NK-92 (cell line): ENCODE results near the gene ALDH16A1.
"Not testable (repeated sequence)": the region's sequence is repeated elsewhere in the genome, so short reads cannot be mapped to it uniquely, and the experiment has no call there.

Experiments
- DNase-seq: peaks from one replicate; lab custom pipeline; 2025; ENCODE audit not compliant: unreplicated experiment; lab: John Stamatoyannopoulos, UW

The ALDH16A1 gene

DNA sequence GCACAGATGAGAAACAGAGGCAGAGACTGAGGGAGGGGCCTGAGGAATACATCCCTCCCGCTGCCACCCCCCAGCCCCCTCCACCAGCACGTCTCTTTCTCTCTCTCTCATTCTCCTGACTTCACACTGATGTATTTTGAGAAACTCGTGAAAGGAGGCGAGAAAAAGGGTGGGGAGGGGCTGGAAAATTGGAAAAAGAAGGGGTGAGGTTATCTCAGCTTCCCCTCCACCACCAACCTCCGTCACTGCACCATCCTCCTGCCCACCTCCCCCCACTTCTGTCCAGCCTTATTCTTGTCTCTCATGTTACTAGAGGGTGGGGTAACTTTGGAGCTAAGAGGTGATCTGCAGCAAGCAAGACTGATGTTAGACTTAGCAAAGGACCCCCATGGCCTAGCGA is 13.2 kb upstream of the ALDH16A1 start:
- no peak for DNase-seq

DNA sequence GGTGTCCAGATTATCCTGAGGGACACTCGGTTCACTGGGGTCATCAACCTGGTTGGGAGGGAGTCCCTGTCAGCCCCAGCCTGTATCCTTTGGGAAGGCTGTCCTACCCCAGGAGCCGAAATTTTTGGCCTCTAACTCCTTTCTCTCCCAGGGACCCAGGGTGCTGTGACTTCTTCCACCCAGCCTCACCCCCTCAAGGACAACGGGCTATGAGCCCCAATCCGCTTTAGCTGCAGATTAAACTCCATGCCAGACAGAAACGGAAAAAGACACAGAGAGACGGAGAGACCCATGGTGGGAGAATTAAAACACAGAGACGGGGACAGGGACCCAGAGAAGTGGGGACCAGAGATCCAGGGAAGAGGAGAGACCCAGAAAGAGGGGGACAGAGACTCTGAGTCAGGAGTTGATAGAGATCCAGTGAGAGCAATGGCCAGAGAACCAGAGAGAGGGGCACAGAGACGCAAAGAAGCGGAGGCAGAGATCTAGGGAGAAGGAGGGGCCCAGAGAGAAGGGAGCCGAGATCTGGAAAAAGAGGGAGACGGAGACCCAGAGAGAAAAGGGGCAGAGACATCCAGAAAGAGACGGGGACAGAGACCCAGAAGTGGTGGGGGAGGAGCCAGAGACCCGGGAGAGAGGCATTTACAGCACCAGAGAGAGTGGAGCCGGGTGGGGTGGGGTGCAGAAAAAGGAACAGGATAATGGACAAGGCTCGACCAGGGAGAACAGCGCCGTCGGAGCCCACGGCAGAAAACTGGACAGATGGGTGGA is 12.4 kb upstream of the ALDH16A1 start:
- DNase-seq, result no peak

GRCh38 chr19:49441210-49441959 is 11.6 kb upstream of the ALDH16A1 start, which contains the start of gene SLC17A7:
Gene SLC17A7 (minus strand): TSS chr19:49441527. CDS start chr19:49441379, 148 bp downstream.
- no peak for DNase-seq

- no peak for DNase-seq
Measured at GRCh38 chr19:49441960-49442350, 11.1 kb upstream of the ALDH16A1 start.

GRCh38 chr19:49442354-49442753 is 10.7 kb upstream of the ALDH16A1 start:
- DNase-seq, result no peak

DNA sequence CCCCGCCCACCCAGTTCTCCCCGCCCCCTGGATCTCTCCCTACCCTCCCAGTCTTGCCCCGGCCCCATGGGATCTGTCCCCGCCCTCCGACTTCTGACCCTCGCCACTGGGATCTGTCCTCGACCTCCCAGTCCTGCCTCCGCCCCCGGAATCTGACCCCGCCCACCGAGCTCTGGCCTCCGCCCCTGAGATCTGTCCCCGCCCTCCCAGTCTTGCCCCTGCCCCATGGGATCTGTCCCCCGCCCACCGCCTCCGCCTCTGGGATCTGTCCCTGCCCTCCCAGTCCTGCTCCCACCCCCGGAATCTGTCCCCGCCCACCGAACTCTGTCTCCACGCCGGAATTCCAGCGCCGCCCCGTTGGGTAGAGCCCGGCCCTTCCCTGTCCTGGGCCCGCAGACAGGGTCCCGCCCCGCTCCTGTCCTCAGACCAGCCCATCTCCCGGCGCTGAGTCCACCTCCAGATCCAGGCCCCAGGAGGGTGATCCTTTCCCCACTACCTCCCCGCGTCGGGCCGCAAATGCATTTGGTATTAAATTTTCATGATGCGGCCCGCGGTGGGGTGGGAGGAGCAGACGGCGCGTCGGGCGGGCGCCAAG is 10.2 kb upstream of the ALDH16A1 start:
- no peak for DNase-seq

GRCh38 chr19:49443366-49444099 is 9.5 kb upstream of the ALDH16A1 start:
- peak; percentile 40 for DNase-seq

DNA sequence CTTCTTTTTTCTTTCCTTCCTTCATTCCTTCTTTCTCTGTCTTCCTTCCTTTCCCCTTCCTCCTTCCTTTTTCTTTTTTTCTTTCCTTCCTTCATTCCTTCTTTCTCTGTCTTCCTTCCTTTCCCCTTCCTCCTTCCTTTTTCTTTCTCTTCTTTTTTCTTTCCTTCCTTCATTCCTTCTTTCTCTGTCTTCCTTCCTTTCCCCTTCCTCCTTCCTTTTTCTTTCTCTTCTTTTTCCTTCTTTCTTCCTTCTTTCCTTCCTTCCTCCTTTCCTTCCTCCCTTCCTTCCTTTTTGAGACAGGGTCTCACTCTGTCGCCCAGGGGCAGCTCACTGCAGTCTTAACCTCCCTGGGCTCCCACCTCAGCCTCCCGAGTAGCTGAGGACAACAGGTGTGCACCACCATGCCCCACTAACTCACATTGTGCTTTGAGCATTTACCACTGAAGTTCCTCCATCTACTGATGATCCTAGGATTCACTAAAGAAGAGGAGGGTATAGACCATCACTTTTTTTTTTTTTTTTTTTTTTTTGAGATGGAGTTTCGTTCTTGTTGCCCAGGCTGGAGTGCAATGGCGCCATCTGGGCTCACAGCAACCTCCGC is 8.8 kb upstream of the ALDH16A1 start:
- not testable (repeated sequence) for DNase-seq

DNA sequence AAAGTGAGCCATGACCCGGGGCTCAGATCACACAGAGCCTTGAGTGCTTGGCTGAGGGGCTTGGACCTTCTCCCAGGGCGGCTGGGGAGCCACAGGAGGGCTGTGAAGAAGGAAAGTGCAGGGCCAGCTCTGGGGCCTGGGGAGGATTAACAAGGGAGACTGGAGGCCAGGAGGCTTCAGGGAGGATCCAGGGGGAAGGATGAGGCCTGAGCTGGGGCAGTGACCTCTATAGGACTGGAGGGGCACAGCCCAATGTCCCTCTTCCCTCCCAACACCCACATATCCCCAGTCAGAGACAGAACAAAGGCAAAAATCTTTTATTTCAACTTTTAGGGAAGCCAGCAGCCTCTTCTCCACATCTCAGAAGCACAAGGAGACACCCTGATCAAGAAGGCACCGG is 7.0 kb upstream of the ALDH16A1 start:
- DNase-seq, result no peak

DNA sequence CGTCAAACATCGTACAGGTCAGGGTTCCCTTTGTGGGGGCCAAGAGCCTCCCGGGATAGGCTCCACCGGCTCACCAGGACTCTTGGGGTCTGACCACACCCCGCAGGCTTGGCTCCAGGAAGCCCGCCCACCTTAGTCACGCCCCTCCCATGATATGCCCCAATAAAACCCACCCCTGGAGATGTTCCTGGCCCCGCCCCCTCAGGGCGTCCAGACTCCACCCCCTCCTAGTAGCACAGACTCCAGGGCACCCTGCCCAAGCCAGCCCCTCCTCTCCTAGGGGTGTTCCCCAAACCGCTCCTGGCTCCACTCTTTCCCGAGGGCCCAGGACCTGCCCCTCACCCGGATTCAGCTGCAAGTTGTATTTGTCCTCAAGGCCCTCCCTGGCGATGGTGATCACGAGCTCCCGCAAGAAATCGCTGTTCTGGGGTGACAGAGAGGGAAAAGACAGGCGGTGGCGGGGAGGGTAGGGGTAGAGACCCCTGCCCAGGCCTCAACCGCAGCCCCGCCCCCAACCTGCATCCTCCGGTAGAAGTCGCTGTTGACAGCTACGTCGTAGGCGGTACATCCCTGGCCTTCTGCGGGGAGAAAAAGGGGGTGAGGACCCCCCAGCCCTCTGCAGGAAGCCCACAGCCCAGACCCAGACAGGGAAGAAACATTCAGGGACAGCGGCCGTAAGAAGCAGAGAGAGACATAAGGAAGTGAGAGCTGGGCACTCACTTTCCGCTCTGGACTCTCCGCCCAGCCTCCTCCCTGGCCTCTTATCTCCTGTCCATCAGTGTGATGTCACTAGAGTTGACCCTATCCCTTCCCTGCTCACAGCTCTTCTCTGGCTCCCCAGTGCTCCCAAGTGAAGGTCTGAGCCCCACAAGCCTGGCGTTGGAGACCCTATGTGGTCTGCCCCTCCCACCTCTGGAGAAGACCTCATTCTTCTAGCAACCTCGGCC is 5.3 kb upstream of the ALDH16A1 start:
- DNase-seq, result no peak

DNA sequence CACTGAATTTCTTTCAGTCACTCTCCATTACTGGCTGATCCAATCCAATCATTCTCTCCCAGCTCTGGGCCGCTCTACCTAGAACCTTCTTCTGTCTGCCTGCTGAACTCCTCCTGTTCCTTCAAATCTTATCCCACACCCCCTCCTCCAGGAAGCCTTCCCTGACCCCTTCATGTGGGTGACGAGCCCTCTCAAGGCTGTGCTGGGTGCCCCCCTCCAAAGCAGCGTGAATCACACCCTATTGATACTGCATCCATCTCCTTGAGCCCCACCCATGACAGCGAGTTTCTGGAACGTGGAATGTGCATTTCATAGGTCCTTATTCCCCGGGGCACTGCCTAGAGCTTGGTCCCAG is 4.6 kb upstream of the ALDH16A1 start:
- DNase-seq, result no peak

- DNase-seq, result no peak
Measured at GRCh38 chr19:49450405-49450804, 2.6 kb upstream of the ALDH16A1 start.

GRCh38 chr19:49451430-49452181 is 1.4 kb upstream of the ALDH16A1 start, which contains the start of gene PIH1D1:
Gene PIH1D1 (minus strand): TSS chr19:49451814. CDS start chr19:49451574, 240 bp downstream.
- DNase-seq, result peak; percentile 72

DNA sequence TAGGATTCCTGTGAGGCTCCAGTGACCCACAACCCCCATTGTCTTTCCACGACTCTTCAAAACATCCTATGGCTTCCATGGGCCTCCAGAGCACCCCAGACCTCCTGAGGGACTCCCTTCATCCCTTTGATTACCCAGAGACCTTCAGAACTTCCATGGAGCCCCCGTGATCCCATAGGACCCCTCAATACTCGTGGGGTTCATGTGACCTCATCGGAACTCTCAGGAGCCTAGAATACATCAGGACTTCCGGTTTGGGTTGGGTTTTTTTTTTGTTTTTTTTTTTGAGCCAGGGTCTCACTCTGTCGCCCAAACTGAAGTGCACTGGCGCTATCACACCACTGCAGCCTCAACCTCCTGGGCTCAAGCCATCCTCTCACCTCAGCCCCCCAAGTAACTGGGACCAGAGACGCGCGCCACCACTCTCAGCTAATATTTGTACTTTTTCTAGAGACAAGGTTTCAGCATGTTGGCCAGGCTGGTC is 774 bp downstream of the ALDH16A1 start:
- DNase-seq, result no peak

DNA sequence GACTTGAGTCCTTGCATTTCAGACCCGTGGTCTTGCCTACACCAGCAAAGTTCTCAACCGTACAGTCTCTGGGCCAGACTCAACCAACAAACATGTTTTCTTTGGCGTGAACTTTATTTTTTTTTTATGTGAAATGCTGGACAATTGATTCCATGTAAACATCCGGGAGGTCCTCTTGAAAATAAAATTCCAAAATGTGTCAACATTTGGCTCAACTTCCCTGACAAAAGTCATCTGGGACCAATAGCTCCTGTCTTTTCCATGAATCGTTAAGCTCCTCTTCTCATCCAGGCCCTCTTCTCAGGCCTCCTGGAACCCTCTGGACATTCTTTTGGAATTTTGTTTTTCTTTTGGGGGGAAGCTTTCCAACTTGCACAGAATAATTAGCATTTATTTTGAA is 2.7 kb downstream of the ALDH16A1 start:
- no peak for DNase-seq

DNA sequence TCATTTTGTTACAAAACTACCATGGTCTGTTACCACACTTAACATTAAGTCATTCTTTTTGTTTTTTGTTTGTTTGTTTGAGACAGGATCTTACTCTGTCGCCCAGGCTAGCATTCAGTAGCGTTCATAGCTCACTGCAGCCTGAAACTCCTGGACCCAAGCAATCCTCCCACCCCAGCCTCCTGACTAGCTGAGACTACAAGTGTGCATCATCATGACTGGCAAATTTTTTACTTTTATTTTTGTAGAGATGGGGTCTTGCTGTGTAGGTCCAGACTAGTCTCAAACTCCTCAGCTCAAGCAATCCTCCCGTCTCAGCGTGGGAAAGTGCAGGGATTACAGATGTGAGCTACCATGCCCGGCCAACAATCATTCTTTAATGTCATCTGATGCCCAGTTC is 3.3 kb downstream of the ALDH16A1 start:
- DNase-seq, result no peak

DNA sequence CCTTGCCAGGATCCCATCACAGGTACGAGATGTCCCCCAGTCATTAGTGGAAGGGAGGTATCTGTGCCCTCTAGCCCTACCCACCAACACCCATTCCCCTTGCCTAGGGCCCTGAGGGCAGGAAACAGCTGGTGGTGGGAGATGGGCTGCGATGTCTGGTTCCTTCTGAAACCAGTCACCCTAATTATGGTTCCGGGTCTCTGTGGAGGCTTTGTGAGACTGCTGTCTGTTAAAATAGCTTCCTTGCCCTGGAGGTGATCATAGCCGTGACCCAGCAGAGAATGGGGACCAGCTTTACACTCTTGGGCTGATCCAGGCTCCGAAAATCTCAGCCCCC is 5.5 kb downstream of the ALDH16A1 start:
- no peak for DNase-seq

GRCh38 chr19:49459388-49459787 is 6.4 kb downstream of the ALDH16A1 start:
- no peak for DNase-seq

- DNase-seq, result not testable (repeated sequence)
Measured at GRCh38 chr19:49461130-49461529, 8.1 kb downstream of the ALDH16A1 start.
